Neuronal stem cell (in vitro differentiated cells): ENCODE results near the gene CIITA.
A peak's percentile ranks its signal among the peaks of the same experiment; 100 is the strongest.

Source experiments
- DNase-seq: peaks from one replicate; pipeline ENCODE4 v3.0.0-alpha.2; 2013; ENCODE audit warnings: low spot score
- H2AFZ ChIP-seq: one replicate; pipeline ENCODE4 v1.6.1; 2013; ENCODE audit warnings: mild to moderate bottlenecking, low read length, inconsistent platforms
- H2AK5ac ChIP-seq: 2 replicates; pipeline ENCODE4 v1.6.1; 2013; ENCODE audit warnings: low read depth, mild to moderate bottlenecking, inconsistent platforms, low read length, moderate library complexity, mixed read lengths
- H2BK120ac ChIP-seq: 2 replicates; pipeline ENCODE4 v1.6.1; 2013; ENCODE audit warnings: low read depth, mild to moderate bottlenecking, inconsistent platforms, low read length, moderate library complexity, mixed read lengths
- H2BK12ac ChIP-seq: one replicate; pipeline ENCODE4 v1.6.1; 2013; ENCODE audit warnings: low read length, inconsistent platforms
- H2BK15ac ChIP-seq: 2 replicates; pipeline ENCODE4 v1.6.1; 2013; ENCODE audit warnings: mild to moderate bottlenecking, low read length, inconsistent platforms, mixed read lengths
- H2BK5ac ChIP-seq: one replicate; pipeline ENCODE4 v1.6.1; 2013; ENCODE audit warnings: inconsistent platforms, mild to moderate bottlenecking, low read length, moderate library complexity
- H3K14ac ChIP-seq: one replicate; pipeline ENCODE4 v1.6.1; 2013; ENCODE audit warnings: low read length, inconsistent platforms
- H3K18ac ChIP-seq: 2 replicates; pipeline ENCODE4 v1.6.1; 2013; ENCODE audit warnings: low read length, inconsistent platforms
- H3K23ac ChIP-seq: 2 replicates; pipeline ENCODE4 v1.6.1; 2013; ENCODE audit warnings: low read depth, mild to moderate bottlenecking, mixed read lengths, low read length, inconsistent platforms; ENCODE audit not compliant: poor library complexity
- H3K27ac ChIP-seq: replicated peaks from 3 replicates; pipeline ENCODE4 v1.5.1; 2013; ENCODE audit warnings: low read length, inconsistent platforms
- H3K27me3 ChIP-seq, 3 experiments: 2 replicates each; pipeline ENCODE4 v1.6.1; 2013; ENCODE audit warnings: low read length in 3 of 3, mild to moderate bottlenecking in 2 of 3, inconsistent platforms in 1 of 3, low read depth in 1 of 3, mixed read lengths in 1 of 3, moderate library complexity in 1 of 3; ENCODE audit not compliant: control insufficient read depth in 3 of 3, insufficient read depth in 3 of 3
- H3K36me3 ChIP-seq, 2 donors: replicated peaks in 1 of 2; 2 replicates each; pipeline ENCODE4 v1.6.1; 2013; ENCODE audit warnings: low read length in 2 of 2; ENCODE audit not compliant: control insufficient read depth in 2 of 2, insufficient read depth in 2 of 2
- H3K4ac ChIP-seq: 2 replicates; pipeline ENCODE4 v1.6.1; 2013; ENCODE audit warnings: inconsistent platforms, mild to moderate bottlenecking, low read length, moderate library complexity
- H3K4me1 ChIP-seq, 2 donors: 1 replicate in 1 of 2; 2 replicates in 1 of 2; pipeline ENCODE4 v1.6.1; 2013; ENCODE audit warnings: low read length in 2 of 2, low read depth in 1 of 2; ENCODE audit not compliant: control insufficient read depth in 2 of 2, insufficient read depth in 1 of 2
- H3K4me2 ChIP-seq: one replicate; pipeline ENCODE4 v1.6.1; 2013; ENCODE audit warnings: mild to moderate bottlenecking, low read length, inconsistent platforms; ENCODE audit not compliant: insufficient read depth, poor library complexity, severe bottlenecking
- H3K4me3 ChIP-seq, 2 donors: 2 replicates each; pipeline ENCODE4 v1.5.1; 2013; ENCODE audit warnings: low read length in 2 of 2, mild to moderate bottlenecking in 2 of 2, inconsistent platforms in 1 of 2, moderate library complexity in 1 of 2
- H3K79me1 ChIP-seq: one replicate; pipeline ENCODE4 v1.6.1; 2013; ENCODE audit warnings: low read depth, mild to moderate bottlenecking, inconsistent platforms, low read length, moderate library complexity
- H3K9ac ChIP-seq: one replicate; pipeline ENCODE4 v1.6.1; 2013; ENCODE audit warnings: mild to moderate bottlenecking, low read depth, low read length, inconsistent platforms; ENCODE audit not compliant: poor library complexity
- H3K9me3 ChIP-seq, 2 donors: replicated peaks in 1 of 2; 2 replicates each; pipeline versions ENCODE3 to v1.6.1; 2013; ENCODE audit warnings: low read length in 2 of 2, mild to moderate bottlenecking in 2 of 2, inconsistent platforms in 1 of 2, low read depth in 1 of 2, mixed read lengths in 1 of 2, moderate library complexity in 1 of 2; ENCODE audit not compliant: control insufficient read depth in 2 of 2, insufficient read depth in 1 of 2
- H4K8ac ChIP-seq: one replicate; pipeline ENCODE4 v1.6.1; 2013; ENCODE audit warnings: low read depth, mild to moderate bottlenecking, inconsistent platforms, low read length, moderate library complexity
- H4K91ac ChIP-seq: one replicate; pipeline ENCODE4 v1.6.1; 2013; ENCODE audit warnings: low read length, low read depth, mild to moderate bottlenecking, inconsistent platforms; ENCODE audit not compliant: poor library complexity
- WGBS, 2 donors: extraction: QIAGEN DNeasy Blood & Tissue Kit; methylation state at CpG; one replicate each; pipeline ENCODE4 v1.1.7; 2013; ENCODE audit warnings: missing lambda C conversion rate in 2 of 2, mixed read lengths in 1 of 2; ENCODE audit not compliant: insufficient read length in 2 of 2, insufficient replicate concordance in 1 of 2; ENCODE audit errors: extremely low coverage in 2 of 2; 5-methylcytosine and 5-hydroxymethylcytosine counted together

Gene CIITA

DNA sequence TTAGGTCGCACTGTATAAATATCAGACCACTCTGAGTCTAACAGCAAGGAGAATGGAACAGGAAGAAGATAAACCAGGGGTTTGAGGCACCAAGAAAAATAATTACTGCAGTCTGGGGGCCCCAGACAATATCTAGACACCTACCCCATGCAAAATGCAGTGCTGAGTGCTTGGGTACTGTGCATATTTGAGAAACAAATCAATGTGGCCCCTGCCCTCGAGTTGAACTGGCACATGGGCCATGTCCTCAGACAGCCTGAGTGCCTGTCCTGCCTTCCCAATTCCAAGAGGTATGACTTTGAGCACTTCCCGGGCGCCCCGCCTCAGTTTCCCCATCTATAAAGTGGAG is 6.2 kb upstream of the CIITA start:
- H3K27me3 ChIP-seq: peaks cover 0 to 8% (median 0%) of the 10 kb centered on the region in 3 experiments
- no peak overlapping the region for H2BK12ac ChIP-seq
- no peak overlapping the region for H3K4me2 ChIP-seq
- no peaks in the 10 kb centered on the region for H3K79me1 ChIP-seq
- no peak overlapping the region for H2BK120ac ChIP-seq
- no peak overlapping the region for H4K8ac ChIP-seq
- H2AK5ac ChIP-seq: no peak overlapping the region
- no peaks in the 10 kb centered on the region for H3K4me1 ChIP-seq
- H3K27ac ChIP-seq: no peak overlapping the region
- no peak overlapping the region for H3K9ac ChIP-seq
- DNase-seq: no peak
- no peak overlapping the region for H2BK15ac ChIP-seq
- H3K18ac ChIP-seq: no peak overlapping the region
- H3K4me3 ChIP-seq: no peak overlapping the region
- no peak overlapping the region for H3K23ac ChIP-seq
- no peak overlapping the region for H4K91ac ChIP-seq
- WGBS, 2 donors: no CpG with 5 or more reads among the region's 5 CpGs
- H3K4ac ChIP-seq: no peak overlapping the region
- H3K14ac ChIP-seq: no peak overlapping the region
- H3K9me3 ChIP-seq: no peaks in the 10 kb centered on the region
- H2BK5ac ChIP-seq: no peak overlapping the region
- H2AFZ ChIP-seq: no peak overlapping the region
- H3K36me3 ChIP-seq: no peaks in the 10 kb centered on the region

DNA sequence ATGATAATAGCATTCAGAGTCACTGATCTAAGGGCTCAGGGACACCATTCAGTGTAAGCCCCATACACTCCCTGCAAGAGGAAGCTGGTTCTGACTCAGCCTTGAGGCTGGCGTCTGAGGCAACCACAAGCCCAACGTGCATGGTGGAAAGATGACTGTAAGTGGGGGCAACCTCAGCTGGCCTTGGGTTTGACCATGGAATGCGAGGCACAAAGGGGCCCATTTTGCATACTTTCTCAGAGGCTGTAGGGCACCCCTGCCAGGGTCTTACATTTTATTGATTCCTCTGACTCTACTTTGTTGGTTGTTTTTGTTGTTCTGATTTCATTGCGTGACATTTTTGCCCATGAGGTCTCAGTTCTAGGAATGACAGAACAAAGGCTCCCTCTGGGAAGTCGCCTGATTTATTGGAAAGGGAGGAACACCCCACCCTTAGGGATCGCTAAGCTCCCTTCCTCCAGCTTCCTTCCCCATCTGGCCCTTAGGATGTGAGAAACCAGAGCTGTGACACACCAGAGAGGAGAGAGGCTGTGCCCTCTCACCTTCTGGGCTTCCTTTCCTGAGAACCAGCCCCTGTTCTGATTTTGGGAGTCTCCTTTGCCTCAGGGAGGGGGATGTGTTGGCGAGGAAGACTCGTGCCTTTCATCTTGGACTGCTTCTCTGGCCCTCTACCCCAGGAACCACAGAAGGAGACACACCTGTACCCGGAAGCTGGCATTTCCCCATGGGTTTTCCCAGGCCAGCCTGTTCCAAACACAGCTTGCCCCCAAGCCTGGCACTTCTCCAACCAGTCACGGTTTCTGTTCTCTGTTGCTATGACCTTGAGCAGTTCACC is 5.6 kb upstream of the CIITA start:
- Histone ChIP-seq H3K4me1 (no peaks in the 10 kb centered on the region), H3K4me3 (no peak overlapping the region), H3K27ac (no peak overlapping the region), H2AK5ac (no peak overlapping the region), H3K23ac (peak overlapping the region; percentile 3), H2BK120ac (no peak overlapping the region), H3K4me2 (no peak overlapping the region), H2AFZ (no peak overlapping the region), H3K36me3 (no peaks in the 10 kb centered on the region), H3K9ac (no peak overlapping the region), H4K8ac (no peak overlapping the region), H3K18ac (no peak overlapping the region), H3K27me3 (peaks cover 0 to 8% (median 0%) of the 10 kb centered on the region in 3 experiments), H3K9me3 (no peaks in the 10 kb centered on the region), H3K14ac (peak overlapping the region; percentile 78), H3K79me1 (no peaks in the 10 kb centered on the region), H2BK5ac (no peak overlapping the region), H4K91ac (no peak overlapping the region), H2BK12ac (no peak overlapping the region), H2BK15ac (no peak overlapping the region), H3K4ac (no peak overlapping the region)
- no CpG with 5 or more reads among the region's 10 CpGs for WGBS, 2 donors
- DNase-seq: no peak

DNA sequence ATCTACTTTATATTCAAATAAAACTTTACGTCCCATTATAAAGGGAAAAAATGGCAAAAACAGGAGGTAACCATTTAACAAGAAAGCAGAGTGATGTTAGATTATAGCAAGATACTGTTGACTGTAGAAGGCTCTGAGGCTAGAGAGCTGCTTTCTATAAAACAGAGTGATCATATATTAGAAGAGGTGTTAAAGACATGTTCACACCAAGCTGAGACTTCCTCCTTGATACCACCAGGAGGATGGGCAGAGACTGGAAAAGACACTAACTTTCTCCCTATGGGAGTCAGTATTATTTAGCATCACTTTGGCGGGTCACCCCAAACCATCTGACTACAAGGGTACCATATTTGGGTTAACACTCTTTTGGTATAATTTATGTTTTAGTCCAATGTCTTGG is 687 bp upstream of the CIITA start:
- no peak overlapping the region for H2BK15ac ChIP-seq
- H3K27me3 ChIP-seq: peaks cover 0 to 52% (median 27%) of the 10 kb centered on the region in 3 experiments
- no peak overlapping the region for H3K27ac ChIP-seq
- no peak overlapping the region for H4K91ac ChIP-seq
- H2AFZ ChIP-seq: no peak overlapping the region
- no peak overlapping the region for H3K23ac ChIP-seq
- no peak overlapping the region for H3K18ac ChIP-seq
- H3K79me1 ChIP-seq: no peaks in the 10 kb centered on the region
- no peak overlapping the region for H2BK5ac ChIP-seq
- H3K4me1 ChIP-seq: no peaks in the 10 kb centered on the region
- no peaks in the 10 kb centered on the region for H3K36me3 ChIP-seq
- WGBS, 2 donors: no CpG with 5 or more reads among the region's 2 CpGs
- H3K4ac ChIP-seq: no peak overlapping the region
- H4K8ac ChIP-seq: no peak overlapping the region
- H2BK120ac ChIP-seq: no peak overlapping the region
- no peak overlapping the region for H3K9ac ChIP-seq
- H3K4me2 ChIP-seq: no peak overlapping the region
- H2BK12ac ChIP-seq: no peak overlapping the region
- H2AK5ac ChIP-seq: no peak overlapping the region
- H3K9me3 ChIP-seq: no peaks in the 10 kb centered on the region
- DNase-seq: no peak
- H3K14ac ChIP-seq: no peak overlapping the region
- no peak overlapping the region for H3K4me3 ChIP-seq

DNA sequence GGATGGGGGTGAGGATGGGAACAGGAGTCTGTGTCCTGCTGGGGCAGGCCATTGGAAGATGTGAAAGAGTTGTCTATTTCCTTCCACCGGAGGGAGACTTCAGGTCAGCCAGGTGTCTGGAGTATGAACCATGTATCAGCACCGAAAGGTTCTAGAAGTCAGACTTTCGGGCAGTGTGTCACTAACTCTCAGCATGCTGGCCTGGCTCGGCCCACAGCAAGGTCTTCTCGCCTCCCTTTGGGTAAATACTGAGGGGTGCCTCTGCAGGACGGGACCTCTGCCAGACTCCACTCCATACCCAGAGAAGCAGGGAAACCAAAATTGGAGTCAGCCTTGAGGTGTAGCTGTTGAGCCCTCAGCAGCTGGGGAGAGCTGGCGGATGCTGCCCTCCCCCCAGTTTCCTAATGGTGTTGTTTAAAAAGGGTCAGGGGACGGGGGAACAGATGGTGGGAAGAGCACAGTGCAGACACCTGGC is 507 bp downstream of the CIITA start:
- no CpG with 5 or more reads among the region's 8 CpGs for WGBS, 2 donors
- H3K4me1 ChIP-seq: no peaks in the 10 kb centered on the region
- no peak overlapping the region for H2AFZ ChIP-seq
- H3K4me2 ChIP-seq: no peak overlapping the region
- no peak overlapping the region for H3K27ac ChIP-seq
- peaks cover 0 to 52% (median 27%) of the 10 kb centered on the region in 3 experiments for H3K27me3 ChIP-seq
- no peaks in the 10 kb centered on the region for H3K79me1 ChIP-seq
- no peak overlapping the region for H3K23ac ChIP-seq
- H4K91ac ChIP-seq: no peak overlapping the region
- H3K9ac ChIP-seq: no peak overlapping the region
- no peak overlapping the region for H4K8ac ChIP-seq
- H2BK12ac ChIP-seq: no peak overlapping the region
- no peak overlapping the region for H2BK5ac ChIP-seq
- no peak overlapping the region for H3K4ac ChIP-seq
- no peak overlapping the region for H3K18ac ChIP-seq
- H2BK15ac ChIP-seq: no peak overlapping the region
- no peaks in the 10 kb centered on the region for H3K36me3 ChIP-seq
- H3K9me3 ChIP-seq: no peaks in the 10 kb centered on the region
- no peak overlapping the region for H2AK5ac ChIP-seq
- no peak overlapping the region for H2BK120ac ChIP-seq
- H3K4me3 ChIP-seq: no peak overlapping the region
- no peak for DNase-seq
- no peak overlapping the region for H3K14ac ChIP-seq
